ENCODE measurements around the gene POLDIP2.
A peak's percentile ranks its signal among the peaks of the same experiment; 100 is the strongest.

- TF ChIP-seq CTCF (conservative IDR thresholded peaks at IDR 0.05; ENCODE audit: low read length) (peak; percentile 53), EZH2phosphoT487 (IDR thresholded peaks at IDR 0.05; ENCODE audit: borderline replicate concordance, low read depth, low read length) (no peak)
Observed at GRCh38 chr17:28366605-28367004, 9.3 kb upstream of the POLDIP2 start.

Measured in OCI-LY7 (cell line).